Ishikawa (cell line): Measurements from ENCODE around the gene ORM1.

Source experiments
- CEBPB ChIP-seq: IDR thresholded peaks from 2 replicates; pipeline ENCODE4 v1.6.1; 2012
- CREB1 ChIP-seq: IDR thresholded peaks from 2 replicates; pipeline ENCODE4 v1.6.1; 2012; ENCODE audit warnings: low read depth
- EGR1 ChIP-seq: IDR thresholded peaks from 2 replicates; pipeline ENCODE4 v1.6.1; 2012
- EP300 ChIP-seq: IDR thresholded peaks from 2 replicates; pipeline ENCODE4 v1.6.1; 2012; ENCODE audit warnings: borderline replicate concordance
- FOXM1 ChIP-seq: IDR thresholded peaks from 2 replicates; pipeline ENCODE4 v1.6.1; 2012; ENCODE audit warnings: low read depth, borderline replicate concordance
- NFIC ChIP-seq: IDR thresholded peaks from 2 replicates; pipeline ENCODE4 v1.6.1; 2012
- RAD21 ChIP-seq: IDR thresholded peaks from 2 replicates; pipeline ENCODE4 v1.6.1; 2012; ENCODE audit warnings: low read depth
- TAF1 ChIP-seq: IDR thresholded peaks from 2 replicates; pipeline ENCODE4 v1.6.1; 2012; ENCODE audit warnings: low read depth, mild to moderate bottlenecking
- TCF12 ChIP-seq: IDR thresholded peaks from 2 replicates; pipeline ENCODE4 v1.6.1; 2012; ENCODE audit warnings: low read depth
- TEAD4 ChIP-seq: IDR thresholded peaks from 2 replicates; pipeline ENCODE4 v1.6.1; 2012
- YY1 ChIP-seq: IDR thresholded peaks from 2 replicates; pipeline ENCODE4 v1.6.1; 2012; ENCODE audit warnings: low read depth
- ZBTB7A ChIP-seq: IDR thresholded peaks from 2 replicates; pipeline ENCODE4 v1.6.1; 2012; ENCODE audit warnings: low read depth
- TF ChIP-seq, protein P1 (sequence below): IDR thresholded peaks from 2 replicates; pipeline ENCODE4 v1.6.1; 2012; ENCODE audit warnings: low read depth, mild to moderate bottlenecking
- TF ChIP-seq, protein P2 (sequence below): IDR thresholded peaks from 2 replicates; pipeline ENCODE4 v1.6.1; 2012
- TF ChIP-seq, protein P3 (sequence below): IDR thresholded peaks from 2 replicates; pipeline ENCODE4 v1.6.1; 2012

The ORM1 gene

DNA sequence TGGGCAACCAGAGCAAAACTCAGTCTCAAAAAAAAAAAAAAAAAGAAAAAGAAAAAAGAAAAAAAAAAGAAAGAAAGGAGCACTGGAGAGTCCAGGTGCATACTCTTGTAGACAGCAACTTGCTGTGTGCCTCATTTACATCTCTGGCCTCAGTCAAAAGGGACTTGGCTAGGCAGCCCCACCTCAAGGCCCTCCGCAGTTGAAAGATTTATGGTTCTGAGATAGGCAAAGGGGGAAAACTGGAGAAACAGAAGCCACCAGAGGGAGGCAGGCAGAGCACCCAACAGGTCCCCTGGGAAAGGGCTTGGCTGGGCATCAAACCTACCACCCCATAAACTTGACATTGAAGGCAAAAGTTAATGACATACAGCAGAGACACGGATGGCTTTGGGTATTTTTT lies 12.8 kb downstream of the ORM1 start:
- no peak for TF ChIP-seq EP300
- TF ChIP-seq RAD21 = no peak
- no peak for TF ChIP-seq CEBPB

DNA sequence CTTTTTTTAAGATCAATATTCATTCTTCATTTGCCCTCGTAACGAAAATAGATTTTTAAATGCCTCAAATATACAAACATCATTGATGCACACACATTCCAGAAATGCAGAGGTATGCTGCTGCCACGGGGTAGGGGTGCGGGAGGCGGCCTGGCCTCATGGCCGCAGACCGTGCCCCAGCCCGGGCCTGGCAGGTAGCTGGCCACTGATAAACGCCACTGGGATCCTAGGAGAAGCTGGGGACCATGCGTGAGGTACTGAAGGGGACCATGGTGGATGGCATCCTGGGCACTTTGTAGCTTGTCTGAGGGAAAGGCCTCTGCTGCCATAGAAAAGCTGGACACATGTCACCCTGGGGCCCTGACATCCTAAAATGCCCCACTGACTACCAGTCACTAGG lies 13.3 kb downstream of the ORM1 start:
- TF ChIP-seq EGR1 = no peak

DNA sequence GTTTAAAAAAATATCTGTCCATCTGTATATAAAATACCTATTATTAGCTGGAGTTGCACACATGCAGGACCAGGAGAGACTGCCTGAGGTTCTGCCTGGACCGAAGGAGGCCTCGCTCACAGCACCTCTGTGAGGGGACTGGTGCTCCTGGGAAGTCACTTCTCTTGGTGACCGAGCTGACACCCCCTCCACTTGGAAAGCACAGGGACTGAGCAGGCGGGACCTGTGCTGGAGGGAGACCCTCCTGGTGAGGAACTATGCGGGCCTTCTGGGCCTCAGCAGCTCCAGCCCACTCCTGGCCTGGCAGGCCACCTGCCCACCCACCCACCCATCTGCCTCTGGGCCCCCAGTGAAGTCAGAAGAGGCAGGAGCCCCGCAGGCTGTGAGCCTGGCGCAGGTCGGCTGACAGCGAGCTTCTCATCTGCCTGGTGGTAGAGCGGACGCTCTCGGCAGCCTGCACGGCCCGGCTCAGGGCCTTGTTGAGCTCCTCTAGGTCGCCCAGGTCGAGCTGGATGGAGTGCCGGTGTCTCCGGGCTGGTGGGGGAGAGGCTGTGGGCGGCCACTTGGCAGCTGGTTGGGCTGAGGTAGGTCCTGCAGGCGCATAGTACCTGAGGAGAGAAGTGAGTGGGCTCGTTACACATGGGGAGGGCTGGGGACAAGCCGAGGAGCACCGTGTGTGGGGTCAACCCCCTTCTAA lies 13.9 kb downstream of the ORM1 start:
- TF ChIP-seq FOXM1 = no peak
- no peak for TF ChIP-seq CEBPB
- no peak for TF ChIP-seq YY1
- no peak for TF ChIP-seq EP300

DNA sequence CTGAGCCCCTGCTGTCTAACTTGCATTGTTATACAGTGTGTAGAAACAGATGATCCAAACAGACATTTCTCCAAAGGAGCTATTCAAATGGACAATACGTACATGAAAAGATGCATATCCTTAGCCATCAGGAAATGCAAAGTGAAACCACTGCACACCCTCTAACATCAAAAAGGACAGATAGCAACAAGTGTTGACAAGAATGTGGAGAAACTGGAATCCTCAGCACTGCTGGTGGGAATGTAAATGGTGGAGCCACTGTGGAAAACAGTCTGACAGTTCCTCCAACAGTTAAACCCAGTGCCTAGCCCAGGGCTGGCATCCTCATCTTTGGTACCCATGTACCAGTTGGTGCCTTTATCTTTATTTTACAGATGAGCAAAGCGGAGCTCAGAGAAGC lies 15.3 kb downstream of the ORM1 start:
- TF ChIP-seq, protein P1, sequence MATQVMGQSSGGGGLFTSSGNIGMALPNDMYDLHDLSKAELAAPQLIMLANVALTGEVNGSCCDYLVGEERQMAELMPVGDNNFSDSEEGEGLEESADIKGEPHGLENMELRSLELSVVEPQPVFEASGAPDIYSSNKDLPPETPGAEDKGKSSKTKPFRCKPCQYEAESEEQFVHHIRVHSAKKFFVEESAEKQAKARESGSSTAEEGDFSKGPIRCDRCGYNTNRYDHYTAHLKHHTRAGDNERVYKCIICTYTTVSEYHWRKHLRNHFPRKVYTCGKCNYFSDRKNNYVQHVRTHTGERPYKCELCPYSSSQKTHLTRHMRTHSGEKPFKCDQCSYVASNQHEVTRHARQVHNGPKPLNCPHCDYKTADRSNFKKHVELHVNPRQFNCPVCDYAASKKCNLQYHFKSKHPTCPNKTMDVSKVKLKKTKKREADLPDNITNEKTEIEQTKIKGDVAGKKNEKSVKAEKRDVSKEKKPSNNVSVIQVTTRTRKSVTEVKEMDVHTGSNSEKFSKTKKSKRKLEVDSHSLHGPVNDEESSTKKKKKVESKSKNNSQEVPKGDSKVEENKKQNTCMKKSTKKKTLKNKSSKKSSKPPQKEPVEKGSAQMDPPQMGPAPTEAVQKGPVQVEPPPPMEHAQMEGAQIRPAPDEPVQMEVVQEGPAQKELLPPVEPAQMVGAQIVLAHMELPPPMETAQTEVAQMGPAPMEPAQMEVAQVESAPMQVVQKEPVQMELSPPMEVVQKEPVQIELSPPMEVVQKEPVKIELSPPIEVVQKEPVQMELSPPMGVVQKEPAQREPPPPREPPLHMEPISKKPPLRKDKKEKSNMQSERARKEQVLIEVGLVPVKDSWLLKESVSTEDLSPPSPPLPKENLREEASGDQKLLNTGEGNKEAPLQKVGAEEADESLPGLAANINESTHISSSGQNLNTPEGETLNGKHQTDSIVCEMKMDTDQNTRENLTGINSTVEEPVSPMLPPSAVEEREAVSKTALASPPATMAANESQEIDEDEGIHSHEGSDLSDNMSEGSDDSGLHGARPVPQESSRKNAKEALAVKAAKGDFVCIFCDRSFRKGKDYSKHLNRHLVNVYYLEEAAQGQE = no peak

DNA sequence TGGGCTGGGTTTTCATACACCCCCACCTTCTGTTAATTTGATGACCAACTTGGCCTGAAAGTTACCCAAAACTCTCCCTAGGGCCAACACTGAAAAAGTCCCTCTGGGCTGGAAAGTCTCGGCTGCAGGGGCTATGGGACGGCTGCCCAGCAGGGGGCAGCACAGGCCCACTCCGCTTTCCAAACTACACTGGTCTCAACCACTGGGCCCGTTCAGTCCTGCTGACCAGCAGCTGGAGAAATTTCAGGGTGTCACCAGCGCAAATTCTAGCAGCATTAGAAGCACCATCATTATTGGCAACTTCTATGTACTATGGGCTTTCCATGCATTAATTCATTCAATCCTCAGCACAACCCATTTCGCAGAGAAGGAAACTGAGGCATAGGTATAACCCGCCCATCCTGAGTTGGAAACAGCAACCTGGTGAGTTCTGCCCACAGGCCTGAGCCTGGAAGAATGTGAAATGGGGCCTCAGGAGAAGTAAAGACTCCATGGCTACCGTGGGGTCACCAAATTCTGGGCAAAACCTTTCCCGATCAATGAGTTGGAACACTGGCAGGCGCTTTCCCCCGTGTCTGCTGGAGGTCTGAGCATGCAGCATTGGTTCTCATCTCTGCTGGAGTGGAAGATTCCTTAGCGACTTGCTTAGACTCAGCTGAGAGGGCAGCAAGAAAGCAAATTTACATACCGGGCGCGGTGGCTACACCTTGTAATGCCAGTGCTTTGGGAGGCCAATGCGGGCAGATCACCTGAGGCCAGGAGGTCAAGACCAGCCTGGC lies 16.4 kb downstream of the ORM1 start:
- peak; percentile 81 for TF ChIP-seq RAD21
- TF ChIP-seq, protein P2, sequence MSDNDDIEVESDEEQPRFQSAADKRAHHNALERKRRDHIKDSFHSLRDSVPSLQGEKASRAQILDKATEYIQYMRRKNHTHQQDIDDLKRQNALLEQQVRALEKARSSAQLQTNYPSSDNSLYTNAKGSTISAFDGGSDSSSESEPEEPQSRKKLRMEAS = no peak

DNA sequence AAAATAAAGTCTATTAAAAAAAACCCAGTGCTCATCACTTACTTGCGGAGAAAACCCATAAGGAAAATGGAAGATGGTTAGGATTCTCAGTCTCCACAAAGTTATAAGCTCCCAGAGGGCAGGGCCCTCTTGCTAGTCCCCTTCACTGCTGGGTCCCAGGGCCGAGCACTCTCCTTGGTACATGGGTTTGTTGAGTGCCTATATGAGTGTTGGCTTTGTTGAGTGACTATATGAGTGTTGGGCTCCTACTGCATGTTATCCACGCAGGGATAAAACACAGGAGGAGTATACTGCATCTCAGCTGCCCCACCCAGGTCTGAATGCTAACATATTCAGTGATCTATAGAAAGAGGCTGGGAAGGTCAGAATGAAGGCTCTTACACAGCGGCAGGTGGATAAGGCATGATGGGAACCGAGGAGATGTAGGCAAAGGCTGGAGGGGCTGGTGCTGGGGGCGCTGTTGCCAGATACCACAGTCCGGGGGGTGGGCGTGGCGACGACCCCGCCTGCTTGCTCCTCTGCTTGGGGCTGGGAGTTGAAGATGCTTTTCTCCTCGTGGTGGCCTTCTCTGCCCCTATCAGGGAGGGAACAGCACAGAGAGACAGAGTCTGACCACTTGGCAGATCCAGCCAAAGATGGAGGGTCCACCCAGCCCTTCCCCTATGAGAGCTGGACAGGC lies 18.4 kb downstream of the ORM1 start:
- TF ChIP-seq TEAD4 = no peak
- no peak for TF ChIP-seq CEBPB
- no peak for TF ChIP-seq YY1
- TF ChIP-seq EP300 = no peak
- no peak for TF ChIP-seq FOXM1
- TF ChIP-seq EGR1 = no peak
- TF ChIP-seq TCF12 = no peak
- TF ChIP-seq, protein P2 = no peak
- TF ChIP-seq NFIC = no peak
- TF ChIP-seq, protein P1 = no peak

DNA sequence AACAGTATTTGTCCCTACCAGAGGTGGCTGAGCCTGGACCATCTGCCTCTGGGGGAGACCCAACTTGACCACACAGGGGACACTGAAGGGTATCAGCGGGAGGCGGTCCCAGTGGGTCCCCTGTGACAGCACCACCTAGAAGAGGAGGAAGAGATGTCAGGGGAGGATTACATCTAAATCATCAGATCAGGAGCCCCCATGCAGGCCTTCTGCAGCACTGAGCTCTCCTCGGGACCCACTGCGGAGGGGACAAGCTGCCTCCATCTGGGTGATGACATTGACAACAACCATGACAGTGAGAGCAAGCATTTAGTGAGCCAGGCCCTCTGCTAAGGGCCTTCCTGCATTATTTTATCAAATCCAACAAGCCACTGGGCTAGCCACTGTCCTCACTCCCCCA lies 19.1 kb downstream of the ORM1 start:
- TF ChIP-seq EP300 (no peak), TEAD4 (no peak), CREB1 (no peak), TAF1 (no peak), YY1 (no peak), RAD21 (no peak), NFIC (no peak), CEBPB (no peak), TCF12 (no peak), FOXM1 (no peak), EGR1 (no peak), ZBTB7A (no peak)
- TF ChIP-seq, protein P2 = no peak
- TF ChIP-seq, protein P1 = no peak
- TF ChIP-seq, protein P3, sequence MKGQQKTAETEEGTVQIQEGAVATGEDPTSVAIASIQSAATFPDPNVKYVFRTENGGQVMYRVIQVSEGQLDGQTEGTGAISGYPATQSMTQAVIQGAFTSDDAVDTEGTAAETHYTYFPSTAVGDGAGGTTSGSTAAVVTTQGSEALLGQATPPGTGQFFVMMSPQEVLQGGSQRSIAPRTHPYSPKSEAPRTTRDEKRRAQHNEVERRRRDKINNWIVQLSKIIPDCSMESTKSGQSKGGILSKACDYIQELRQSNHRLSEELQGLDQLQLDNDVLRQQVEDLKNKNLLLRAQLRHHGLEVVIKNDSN = no peak
